Skeletal muscle tissue (tissue), 4 donors: ENCODE measurements around the gene ALOX15. TPM values are rescaled to one million over a fixed set of nuclear protein-coding genes. Genes with fewer than 3 reads are reported as not detected.
"Not testable (repeated sequence)": the region's sequence is repeated elsewhere in the genome, so short reads cannot be mapped to it uniquely, and the experiment has no call there.

Source experiments
- H3K27ac ChIP-seq: one replicate; pipeline ENCODE4 v1.7.0; 2013; ENCODE audit warnings: mild to moderate bottlenecking, low read depth, low read length, inconsistent platforms
- H3K27me3 ChIP-seq, 3 donors: one replicate each; pipeline ENCODE4 v1.7.0; 2013; ENCODE audit warnings: low read length in 3 of 3; ENCODE audit not compliant: control insufficient read depth in 3 of 3, insufficient read depth in 3 of 3
- H3K36me3 ChIP-seq, 3 donors: one replicate each; pipeline ENCODE4 v1.7.0; 2013; ENCODE audit warnings: low read length in 3 of 3; ENCODE audit not compliant: control insufficient read depth in 3 of 3, insufficient read depth in 3 of 3
- H3K4me1 ChIP-seq, 3 donors: one replicate each; pipeline ENCODE4 v1.7.0; 2013; ENCODE audit warnings: low read length in 3 of 3, mild to moderate bottlenecking in 3 of 3; ENCODE audit not compliant: control insufficient read depth in 3 of 3, insufficient read depth in 3 of 3
- H3K4me3 ChIP-seq, 3 donors: one replicate each; pipeline ENCODE4 v1.7.0; 2013; ENCODE audit warnings: low read length in 3 of 3
- H3K9ac ChIP-seq, 3 donors: one replicate each; pipeline ENCODE4 v1.7.0; 2013; ENCODE audit warnings: low read length in 3 of 3, mild to moderate bottlenecking in 3 of 3, moderate library complexity in 2 of 3, low read depth in 1 of 3
- H3K9me3 ChIP-seq, 3 donors: one replicate each; pipeline ENCODE4 v1.7.0; 2013; ENCODE audit warnings: low read length in 3 of 3; ENCODE audit not compliant: control insufficient read depth in 3 of 3
- total RNA-seq: library from RNA; depleted of rRNA; stranded (reverse); fragments of >200 nt; gene quantifications from one replicate; pipeline ENCODE4 v1.2.3, GENCODE V29; 2014
- donor health status: Osteomylitis.

ALOX15 gene
- total RNA-seq, 1 donor from 2014 or later = 0.52 TPM

GRCh38 chr17:4599505-4600281, 41.8 kb downstream of the ALOX15 start:
- Histone ChIP-seq H3K9ac (peak overlapping the region; percentile 54 to 79 (median 77)), H3K27ac (peak overlapping the region; percentile 86), H3K4me1 (peaks cover 80 to 97% (median 85%) of the 10 kb centered on the region in 3 donors), H3K9me3 (no peaks in the 10 kb centered on the region), H3K4me3 (peak overlapping the region; percentile 46 to 60 (median 51)), H3K36me3 (peaks cover 7 to 19% (median 11%) of the 10 kb centered on the region in 3 donors), H3K27me3 (no peaks in the 10 kb centered on the region)

- H3K9me3 ChIP-seq = no peaks in the 10 kb centered on the region
- peak overlapping the region; percentile 8 to 79 (median 54) for H3K9ac ChIP-seq
- H3K27me3 ChIP-seq = no peaks in the 10 kb centered on the region
- H3K27ac ChIP-seq = peak overlapping the region; percentile 86
- H3K36me3 ChIP-seq = peaks cover 7 to 19% (median 11%) of the 10 kb centered on the region in 3 donors
- peaks cover 74 to 93% (median 79%) of the 10 kb centered on the region in 3 donors for H3K4me1 ChIP-seq
- H3K4me3 ChIP-seq = peak overlapping the region in 2 of 3 donors; percentile 46 to 60
Measured at GRCh38 chr17:4598776-4599504, 42.5 kb downstream of the ALOX15 start.

GRCh38 chr17:4597975-4598374, 43.5 kb downstream of the ALOX15 start:
- Histone ChIP-seq H3K27ac (peak overlapping the region; percentile 86), H3K4me1 (peaks cover 68 to 92% (median 81%) of the 10 kb centered on the region in 3 donors), H3K27me3 (no peaks in the 10 kb centered on the region), H3K4me3 (peak overlapping the region in 1 of 3 donors; percentile 1), H3K36me3 (peaks cover 12 to 23% (median 12%) of the 10 kb centered on the region in 3 donors), H3K9me3 (no peaks in the 10 kb centered on the region), H3K9ac (peak overlapping the region; percentile 10 to 79 (median 38))

DNA sequence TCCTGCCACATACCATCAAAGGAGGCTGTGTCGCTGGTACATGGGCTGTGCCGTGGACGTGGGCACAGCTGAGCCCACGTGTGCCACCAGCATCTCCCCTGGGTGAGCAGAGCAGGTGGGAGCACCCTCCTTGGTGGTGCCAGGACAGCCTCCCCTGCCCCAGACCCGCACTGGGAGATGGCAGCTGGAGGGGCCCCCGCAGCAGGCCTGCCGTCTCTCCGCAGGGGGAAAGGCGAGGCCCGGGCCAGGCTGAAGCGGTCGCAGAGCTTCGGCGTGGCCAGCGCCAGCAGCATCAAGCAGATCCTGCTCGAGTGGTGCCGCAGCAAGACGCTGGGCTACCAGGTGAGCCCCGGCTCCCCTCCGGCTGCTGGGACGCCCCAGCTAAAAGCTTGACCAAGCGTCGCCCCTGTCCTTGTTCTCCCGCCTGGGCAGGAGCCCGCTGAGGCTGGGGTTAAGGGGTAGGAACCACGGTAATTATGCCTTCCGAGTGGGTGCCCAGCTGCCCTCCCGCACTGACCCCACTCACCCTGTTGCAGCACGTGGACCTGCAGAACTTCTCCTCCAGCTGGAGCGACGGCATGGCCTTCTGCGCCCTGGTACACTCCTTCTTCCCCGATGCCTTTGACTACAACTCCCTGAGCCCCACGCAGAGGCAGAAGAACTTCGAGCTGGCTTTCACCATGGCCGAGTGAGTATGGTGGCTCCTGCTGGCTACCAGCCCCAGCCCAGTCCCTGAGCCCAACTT, 44.7 kb downstream of the ALOX15 start:
- Histone ChIP-seq H3K36me3 (peaks cover 14 to 23% (median 15%) of the 10 kb centered on the region in 3 donors), H3K27me3 (no peaks in the 10 kb centered on the region), H3K4me1 (peaks cover 70 to 93% (median 84%) of the 10 kb centered on the region in 3 donors), H3K9me3 (no peaks in the 10 kb centered on the region), H3K27ac (no peak overlapping the region), H3K4me3 (peak overlapping the region in 1 of 3 donors; percentile 13), H3K9ac (peak overlapping the region in 1 of 3 donors; percentile 33)

DNA sequence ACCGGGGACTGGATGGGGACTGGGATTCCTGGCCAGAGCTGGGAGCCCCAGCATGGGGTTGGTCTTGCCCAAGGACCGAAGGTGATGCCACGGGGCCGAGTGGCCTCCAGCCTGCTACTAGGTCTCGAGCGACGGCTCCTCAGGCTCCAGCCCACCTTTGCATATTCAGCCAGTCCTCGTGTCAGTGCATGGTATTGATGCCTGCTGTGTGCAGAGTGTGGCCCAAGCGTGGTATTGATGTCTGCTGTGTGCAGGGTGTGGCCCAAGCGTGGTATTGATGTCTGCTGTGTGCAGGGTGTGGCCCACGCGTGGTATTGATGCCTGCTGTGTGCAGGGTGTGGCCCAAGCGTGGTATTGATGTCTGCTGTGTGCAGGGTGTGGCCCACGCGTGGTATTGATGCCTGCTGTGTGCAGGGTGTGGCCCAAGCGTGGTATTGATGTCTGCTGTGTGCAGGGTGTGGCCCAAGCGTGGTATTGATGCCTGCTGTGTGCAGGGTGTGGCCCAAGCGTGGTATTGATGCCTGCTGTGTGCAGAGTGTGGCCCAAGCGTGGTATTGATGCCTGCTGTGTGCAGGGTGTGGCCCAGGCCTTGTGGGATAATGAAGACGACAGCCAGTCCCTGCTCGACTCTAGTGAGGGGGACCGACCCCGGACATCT, 45.7 kb downstream of the ALOX15 start:
- not testable (repeated sequence) for H3K4me3 ChIP-seq, H3K27me3 ChIP-seq, H3K9me3 ChIP-seq
- Histone ChIP-seq H3K9ac (peak overlapping the region in 1 of 3 donors; percentile 57), H3K4me1 (peaks cover 71 to 93% (median 84%) of the 10 kb centered on the region in 3 donors), H3K36me3 (peaks cover 14 to 23% (median 15%) of the 10 kb centered on the region in 3 donors), H3K27ac (peak overlapping the region; percentile 18)

DNA sequence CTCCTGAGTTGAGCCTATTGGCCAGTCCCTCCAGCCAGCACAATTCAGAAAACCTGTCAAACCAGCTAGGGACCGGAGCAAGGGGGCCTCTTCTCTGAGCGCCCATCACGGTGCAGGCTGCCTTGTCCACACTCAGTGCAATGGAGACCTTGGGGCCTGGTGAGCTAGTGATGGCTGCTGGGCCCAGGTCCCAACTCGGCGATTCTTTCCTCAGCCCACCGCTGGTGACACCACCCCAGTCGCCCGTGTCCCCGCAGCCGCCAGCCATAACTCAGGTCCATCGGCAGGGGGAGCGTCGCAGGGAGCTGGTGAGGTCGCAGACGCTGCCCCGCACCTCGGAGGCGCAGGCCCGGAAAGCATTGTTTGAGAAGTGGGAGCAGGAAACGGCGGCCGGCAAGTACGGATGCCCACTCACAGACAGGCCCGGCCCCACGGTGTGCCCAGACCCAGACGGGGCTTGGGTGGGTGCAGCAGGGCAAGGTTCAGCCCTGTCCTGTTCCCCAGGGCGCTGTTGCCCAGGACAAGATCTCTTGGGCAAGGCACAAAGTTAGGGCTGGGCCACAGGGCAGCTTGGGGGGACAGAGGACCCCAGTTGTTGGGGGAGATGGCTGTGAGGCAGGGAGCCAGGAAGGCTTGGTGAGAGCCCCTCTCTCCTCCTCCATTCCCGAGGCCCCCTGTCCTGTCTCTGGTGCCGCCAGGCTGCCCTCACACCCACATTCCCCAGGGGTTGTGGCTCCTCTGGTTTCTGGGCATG, 46.4 kb downstream of the ALOX15 start:
- Histone ChIP-seq H3K4me1 (peaks cover 75 to 95% (median 86%) of the 10 kb centered on the region in 3 donors), H3K9ac (peak overlapping the region in 1 of 3 donors; percentile 57), H3K27me3 (no peaks in the 10 kb centered on the region), H3K4me3 (no peak overlapping the region), H3K27ac (peak overlapping the region; percentile 18), H3K9me3 (no peaks in the 10 kb centered on the region), H3K36me3 (peaks cover 14 to 23% (median 15%) of the 10 kb centered on the region in 3 donors)

DNA sequence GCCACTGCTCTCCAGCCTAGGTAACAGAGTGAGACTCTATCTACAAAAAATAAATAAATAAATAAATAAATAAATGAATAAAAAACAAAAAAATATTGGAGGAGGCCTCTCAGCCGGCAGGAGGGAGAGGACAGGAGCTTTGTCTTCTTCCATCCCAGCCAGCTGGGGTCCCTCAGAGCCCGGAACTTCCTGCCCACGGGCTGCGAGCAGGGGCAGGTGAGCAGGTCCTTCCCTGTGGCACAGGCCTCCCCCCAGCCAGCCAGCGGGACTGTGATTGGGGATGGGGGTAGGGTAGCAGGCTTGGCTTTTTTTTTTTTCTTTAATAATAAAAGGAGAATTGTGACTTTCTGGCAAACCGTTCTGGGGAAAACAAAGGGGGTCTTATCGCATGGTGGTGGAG, 47.1 kb downstream of the ALOX15 start:
- Histone ChIP-seq H3K4me1 (peaks cover 70 to 90% (median 81%) of the 10 kb centered on the region in 3 donors), H3K27me3 (no peaks in the 10 kb centered on the region), H3K27ac (peak overlapping the region; percentile 18), H3K4me3 (no peak overlapping the region), H3K9me3 (no peaks in the 10 kb centered on the region), H3K36me3 (peaks cover 14 to 23% (median 15%) of the 10 kb centered on the region in 3 donors), H3K9ac (peak overlapping the region in 1 of 3 donors; percentile 57)

- Histone ChIP-seq H3K27me3 (no peaks in the 10 kb centered on the region), H3K4me1 (peaks cover 71 to 90% (median 80%) of the 10 kb centered on the region in 3 donors), H3K9me3 (no peaks in the 10 kb centered on the region), H3K27ac (peak overlapping the region; percentile 70), H3K4me3 (peak overlapping the region in 1 of 3 donors; percentile 9), H3K9ac (peak overlapping the region; percentile 20 to 62 (median 62)), H3K36me3 (peaks cover 14 to 22% (median 15%) of the 10 kb centered on the region in 3 donors)
Measured at GRCh38 chr17:4593021-4593421, 48.5 kb downstream of the ALOX15 start.
